Measurements from ENCODE around the gene TRAPPC2L.

TRAPPC2L gene

DNA sequence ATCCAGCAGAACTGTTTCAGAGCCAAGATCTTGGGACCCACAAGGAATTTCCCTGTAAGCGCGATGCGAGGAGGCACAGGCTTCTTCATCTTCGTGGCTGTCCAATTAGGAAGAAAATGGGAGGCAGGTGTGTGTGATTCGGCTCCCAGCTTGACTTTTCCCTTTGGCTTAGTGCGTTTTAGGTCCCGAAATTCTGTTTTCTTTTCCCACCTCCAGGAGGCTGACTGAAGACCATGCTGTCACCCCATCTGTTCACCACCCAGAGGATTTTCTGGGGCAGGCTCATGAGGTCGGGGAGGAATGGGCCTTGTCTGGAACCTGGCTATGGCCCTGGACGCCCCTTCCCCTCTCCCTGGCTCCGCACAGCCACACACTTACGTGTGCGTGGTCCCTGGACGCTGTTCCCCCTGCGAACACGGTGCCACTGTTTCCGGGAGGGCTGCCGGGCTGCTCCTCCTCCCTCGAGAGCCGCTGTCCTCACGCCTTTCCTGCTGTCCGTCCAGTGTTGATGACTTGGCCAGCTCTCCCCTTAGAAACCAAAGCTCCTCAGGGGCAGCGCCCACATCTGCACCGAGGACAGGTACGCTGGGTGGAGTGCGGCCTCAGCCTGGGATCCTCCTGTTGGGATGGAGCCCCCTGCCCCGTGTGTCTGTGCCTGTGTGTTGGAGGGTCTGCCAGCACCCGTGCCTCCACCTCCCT is 12.2 kb downstream of the TRAPPC2L start:
- DNase-seq (ENCODE audit: low spot score), result no peak
- no peak overlapping the region for H3K18ac ChIP-seq (ENCODE audit: low read length)
- peak overlapping the region; percentile 37 for H3K9ac ChIP-seq (ENCODE audit: low read depth, low read length, poor library complexity)
- H2BK15ac ChIP-seq (ENCODE audit: low read length), result no peak overlapping the region
- H3K79me1 ChIP-seq (ENCODE audit: low read depth, low read length), result no peaks in the 10 kb centered on the region
- peaks cover 0 to 2% of the 10 kb centered on the region in 2 donors for H3K4me1 ChIP-seq (ENCODE audit: control insufficient read depth in 2 of 2, insufficient read depth in 1 of 2, low read depth in 1 of 2, low read length in 2 of 2)
- H3K36me3 ChIP-seq (replicated peaks in 1 of 2; ENCODE audit: control insufficient read depth in 2 of 2, insufficient read depth in 2 of 2, low read length in 2 of 2), result no peaks in the 10 kb centered on the region
- H2AFZ ChIP-seq (ENCODE audit: low read length), result no peak overlapping the region
- H3K14ac ChIP-seq (ENCODE audit: low read length), result peak overlapping the region; percentile 38
- no peak overlapping the region for H2BK5ac ChIP-seq (ENCODE audit: low read length)
- H4K91ac ChIP-seq (ENCODE audit: low read depth, low read length, poor library complexity), result no peak overlapping the region
- H3K27ac ChIP-seq (replicated peaks; ENCODE audit: low read length), result no peak overlapping the region
- H4K8ac ChIP-seq (ENCODE audit: low read depth, low read length), result no peak overlapping the region
- H3K4me2 ChIP-seq (ENCODE audit: insufficient read depth, low read length, poor library complexity, severe bottlenecking), result no peak overlapping the region
- WGBS, 2 donors (ENCODE audit: extremely low coverage in 2 of 2, insufficient read length in 2 of 2, insufficient replicate concordance in 1 of 2), result no CpG with 5 or more reads among the region's 27 CpGs
- H3K27me3 ChIP-seq (ENCODE audit: control insufficient read depth in 3 of 3, insufficient read depth in 3 of 3, low read depth in 1 of 3, low read length in 3 of 3), result peaks cover 0 to 69% (median 0%) of the 10 kb centered on the region in 3 experiments
- no peak overlapping the region for H3K4me3 ChIP-seq (ENCODE audit: low read length in 2 of 2)
- H3K4ac ChIP-seq (ENCODE audit: low read length), result peak overlapping the region; percentile 84
- peak overlapping the region; percentile 73 for H2BK12ac ChIP-seq (ENCODE audit: low read length)
- no peak overlapping the region for H2BK120ac ChIP-seq (ENCODE audit: low read depth, low read length)
- H3K9me3 ChIP-seq (replicated peaks in 1 of 2; ENCODE audit: control insufficient read depth in 2 of 2, insufficient read depth in 1 of 2, low read depth in 1 of 2, low read length in 2 of 2), result no peaks in the 10 kb centered on the region
- peak overlapping the region; percentile 25 for H3K23ac ChIP-seq (ENCODE audit: low read depth, low read length, poor library complexity)
- peak overlapping the region; percentile 93 for H2AK5ac ChIP-seq (ENCODE audit: low read depth, low read length)

GRCh38 chr16:88869673-88869980 is 12.7 kb downstream of the TRAPPC2L start:
- H3K9ac ChIP-seq (ENCODE audit: low read depth, low read length, poor library complexity), result no peak overlapping the region
- H2BK15ac ChIP-seq (ENCODE audit: low read length), result no peak overlapping the region
- H3K36me3 ChIP-seq (replicated peaks in 1 of 2; ENCODE audit: control insufficient read depth in 2 of 2, insufficient read depth in 2 of 2, low read length in 2 of 2), result no peaks in the 10 kb centered on the region
- DNase-seq (ENCODE audit: low spot score), result no peak
- H4K91ac ChIP-seq (ENCODE audit: low read depth, low read length, poor library complexity), result no peak overlapping the region
- H2BK12ac ChIP-seq (ENCODE audit: low read length), result no peak overlapping the region
- no peaks in the 10 kb centered on the region for H3K9me3 ChIP-seq (replicated peaks in 1 of 2; ENCODE audit: control insufficient read depth in 2 of 2, insufficient read depth in 1 of 2, low read depth in 1 of 2, low read length in 2 of 2)
- no peak overlapping the region for H2AFZ ChIP-seq (ENCODE audit: low read length)
- WGBS, 2 donors (ENCODE audit: extremely low coverage in 2 of 2, insufficient read length in 2 of 2, insufficient replicate concordance in 1 of 2), result no CpG with 5 or more reads among the region's 9 CpGs
- peak overlapping the region; percentile 2 for H3K4me2 ChIP-seq (ENCODE audit: insufficient read depth, low read length, poor library complexity, severe bottlenecking)
- no peak overlapping the region for H2BK120ac ChIP-seq (ENCODE audit: low read depth, low read length)
- no peak overlapping the region for H2BK5ac ChIP-seq (ENCODE audit: low read length)
- H3K4ac ChIP-seq (ENCODE audit: low read length), result no peak overlapping the region
- peaks cover 0 to 2% of the 10 kb centered on the region in 2 donors for H3K4me1 ChIP-seq (ENCODE audit: control insufficient read depth in 2 of 2, insufficient read depth in 1 of 2, low read depth in 1 of 2, low read length in 2 of 2)
- H2AK5ac ChIP-seq (ENCODE audit: low read depth, low read length), result peak overlapping the region; percentile 93
- peak overlapping the region; percentile 38 for H3K14ac ChIP-seq (ENCODE audit: low read length)
- no peak overlapping the region for H3K4me3 ChIP-seq (ENCODE audit: low read length in 2 of 2)
- H3K79me1 ChIP-seq (ENCODE audit: low read depth, low read length), result no peaks in the 10 kb centered on the region
- no peak overlapping the region for H4K8ac ChIP-seq (ENCODE audit: low read depth, low read length)
- H3K18ac ChIP-seq (ENCODE audit: low read length), result no peak overlapping the region
- peak overlapping the region; percentile 25 for H3K23ac ChIP-seq (ENCODE audit: low read depth, low read length, poor library complexity)
- no peak overlapping the region for H3K27ac ChIP-seq (replicated peaks; ENCODE audit: low read length)
- H3K27me3 ChIP-seq (ENCODE audit: control insufficient read depth in 3 of 3, insufficient read depth in 3 of 3, low read depth in 1 of 3, low read length in 3 of 3), result peaks cover 0 to 69% (median 0%) of the 10 kb centered on the region in 3 experiments

GRCh38 chr16:88870608-88871348 is 13.9 kb downstream of the TRAPPC2L start:
- no peak overlapping the region for H4K91ac ChIP-seq (ENCODE audit: low read depth, low read length, poor library complexity)
- H2BK15ac ChIP-seq (ENCODE audit: low read length), result no peak overlapping the region
- H3K4ac ChIP-seq (ENCODE audit: low read length), result no peak overlapping the region
- H3K36me3 ChIP-seq (replicated peaks in 1 of 2; ENCODE audit: control insufficient read depth in 2 of 2, insufficient read depth in 2 of 2, low read length in 2 of 2), result no peaks in the 10 kb centered on the region
- peak overlapping the region; percentile 46 for H2AK5ac ChIP-seq (ENCODE audit: low read depth, low read length)
- no CpG with 5 or more reads among the region's 37 CpGs for WGBS, 2 donors (ENCODE audit: extremely low coverage in 2 of 2, insufficient read length in 2 of 2, insufficient replicate concordance in 1 of 2)
- no peak overlapping the region for H3K27ac ChIP-seq (replicated peaks; ENCODE audit: low read length)
- peak overlapping the region; percentile 90 for H2BK12ac ChIP-seq (ENCODE audit: low read length)
- H4K8ac ChIP-seq (ENCODE audit: low read depth, low read length), result no peak overlapping the region
- peak overlapping the region; percentile 4 for H3K18ac ChIP-seq (ENCODE audit: low read length)
- no peak overlapping the region for H2BK5ac ChIP-seq (ENCODE audit: low read length)
- no peaks in the 10 kb centered on the region for H3K9me3 ChIP-seq (replicated peaks in 1 of 2; ENCODE audit: control insufficient read depth in 2 of 2, insufficient read depth in 1 of 2, low read depth in 1 of 2, low read length in 2 of 2)
- peaks cover 0 to 66% (median 0%) of the 10 kb centered on the region in 3 experiments for H3K27me3 ChIP-seq (ENCODE audit: control insufficient read depth in 3 of 3, insufficient read depth in 3 of 3, low read depth in 1 of 3, low read length in 3 of 3)
- H3K14ac ChIP-seq (ENCODE audit: low read length), result peak overlapping the region; percentile 71
- H3K4me1 ChIP-seq (ENCODE audit: control insufficient read depth in 2 of 2, insufficient read depth in 1 of 2, low read depth in 1 of 2, low read length in 2 of 2), result peaks cover 0 to 2% of the 10 kb centered on the region in 2 donors
- H3K79me1 ChIP-seq (ENCODE audit: low read depth, low read length), result peaks cover 3% of the 10 kb centered on the region
- no peak for DNase-seq (ENCODE audit: low spot score)
- H3K23ac ChIP-seq (ENCODE audit: low read depth, low read length, poor library complexity), result peak overlapping the region; percentile 95
- no peak overlapping the region for H2AFZ ChIP-seq (ENCODE audit: low read length)
- no peak overlapping the region for H3K4me2 ChIP-seq (ENCODE audit: insufficient read depth, low read length, poor library complexity, severe bottlenecking)
- H3K4me3 ChIP-seq (ENCODE audit: low read length in 2 of 2), result no peak overlapping the region
- no peak overlapping the region for H2BK120ac ChIP-seq (ENCODE audit: low read depth, low read length)
- H3K9ac ChIP-seq (ENCODE audit: low read depth, low read length, poor library complexity), result peak overlapping the region; percentile 72

GRCh38 chr16:88871349-88871702 is 14.4 kb downstream of the TRAPPC2L start:
- no CpG with 5 or more reads among the region's 8 CpGs for WGBS, 2 donors (ENCODE audit: extremely low coverage in 2 of 2, insufficient read length in 2 of 2, insufficient replicate concordance in 1 of 2)

More at GRCh38 chr16:88871349-88871702, 14.4 kb downstream of the TRAPPC2L start:
- H4K8ac ChIP-seq (ENCODE audit: low read depth, low read length), result no peak overlapping the region
- no peak overlapping the region for H2AK5ac ChIP-seq (ENCODE audit: low read depth, low read length)
- H2AFZ ChIP-seq (ENCODE audit: low read length), result no peak overlapping the region
- peaks cover 0 to 2% of the 10 kb centered on the region in 2 donors for H3K4me1 ChIP-seq (ENCODE audit: control insufficient read depth in 2 of 2, insufficient read depth in 1 of 2, low read depth in 1 of 2, low read length in 2 of 2)
- H3K4me2 ChIP-seq (ENCODE audit: insufficient read depth, low read length, poor library complexity, severe bottlenecking), result no peak overlapping the region
- no peak overlapping the region for H3K14ac ChIP-seq (ENCODE audit: low read length)
- no peak overlapping the region for H3K4me3 ChIP-seq (ENCODE audit: low read length in 2 of 2)
- peaks cover 3% of the 10 kb centered on the region for H3K79me1 ChIP-seq (ENCODE audit: low read depth, low read length)
- H3K27ac ChIP-seq (replicated peaks; ENCODE audit: low read length), result no peak overlapping the region
- peaks cover 0 to 64% (median 0%) of the 10 kb centered on the region in 3 experiments for H3K27me3 ChIP-seq (ENCODE audit: control insufficient read depth in 3 of 3, insufficient read depth in 3 of 3, low read depth in 1 of 3, low read length in 3 of 3)
- DNase-seq (ENCODE audit: low spot score), result no peak
- H3K23ac ChIP-seq (ENCODE audit: low read depth, low read length, poor library complexity), result no peak overlapping the region
- H3K9ac ChIP-seq (ENCODE audit: low read depth, low read length, poor library complexity), result no peak overlapping the region
- H2BK120ac ChIP-seq (ENCODE audit: low read depth, low read length), result no peak overlapping the region
- H3K36me3 ChIP-seq (replicated peaks in 1 of 2; ENCODE audit: control insufficient read depth in 2 of 2, insufficient read depth in 2 of 2, low read length in 2 of 2), result no peaks in the 10 kb centered on the region
- H4K91ac ChIP-seq (ENCODE audit: low read depth, low read length, poor library complexity), result no peak overlapping the region
- H2BK12ac ChIP-seq (ENCODE audit: low read length), result no peak overlapping the region
- no peak overlapping the region for H3K18ac ChIP-seq (ENCODE audit: low read length)
- H2BK5ac ChIP-seq (ENCODE audit: low read length), result peak overlapping the region; percentile 35
- H3K9me3 ChIP-seq (replicated peaks in 1 of 2; ENCODE audit: control insufficient read depth in 2 of 2, insufficient read depth in 1 of 2, low read depth in 1 of 2, low read length in 2 of 2), result no peaks in the 10 kb centered on the region
- H2BK15ac ChIP-seq (ENCODE audit: low read length), result no peak overlapping the region
- H3K4ac ChIP-seq (ENCODE audit: low read length), result no peak overlapping the region

Data from neuronal stem cell (in vitro differentiated cells).